Activated T-cell treated with anti-CD3 and anti-CD28 coated beads for 48 hours (primary cell): Measurements from ENCODE around the gene CDNF.
"Not testable (repeated sequence)": the region's sequence is repeated elsewhere in the genome, so short reads cannot be mapped to it uniquely, and the experiment has no call there.

Experiments
- DNase-seq: peaks from one replicate; pipeline ENCODE4 v3.0.0-alpha.2; 2020; ENCODE audit warnings: low read depth

CDNF gene

DNA sequence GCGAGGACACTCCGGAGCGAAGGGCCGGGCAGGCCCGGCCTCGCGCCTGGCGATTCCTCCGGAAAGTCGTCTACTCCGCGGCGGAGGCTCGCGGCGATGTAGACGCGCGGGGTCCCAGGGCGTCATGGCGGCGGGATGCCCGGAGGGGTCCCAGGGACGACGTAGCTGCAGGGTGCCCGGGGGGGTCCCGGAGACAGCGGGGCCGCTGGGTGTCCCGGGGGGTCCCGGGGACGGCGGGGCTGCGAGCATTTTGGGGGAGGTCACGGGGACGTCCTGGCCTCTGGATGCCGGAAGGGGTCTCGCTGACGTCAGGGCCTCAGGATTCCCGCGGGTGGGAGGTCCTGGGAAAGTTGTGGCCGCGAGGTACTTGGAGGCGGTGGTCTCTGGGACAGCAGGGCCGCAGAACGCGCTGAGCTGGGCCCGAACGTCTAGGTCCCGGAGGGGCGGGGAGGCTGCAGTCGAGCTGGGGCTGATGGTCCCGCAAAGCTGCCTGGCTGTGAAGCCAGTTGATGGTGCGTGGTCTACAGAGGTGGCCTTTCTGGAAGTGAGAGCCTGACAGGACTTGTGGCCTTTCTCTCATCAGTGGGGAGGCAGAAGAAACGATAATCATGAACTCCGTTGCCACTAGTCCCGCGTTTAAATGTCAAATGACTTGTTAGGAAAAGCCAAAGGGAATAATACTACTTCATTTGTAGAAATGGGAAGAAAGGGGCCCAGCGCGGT, 906 bp upstream of the CDNF start:
- peak; percentile 8 for DNase-seq

DNA sequence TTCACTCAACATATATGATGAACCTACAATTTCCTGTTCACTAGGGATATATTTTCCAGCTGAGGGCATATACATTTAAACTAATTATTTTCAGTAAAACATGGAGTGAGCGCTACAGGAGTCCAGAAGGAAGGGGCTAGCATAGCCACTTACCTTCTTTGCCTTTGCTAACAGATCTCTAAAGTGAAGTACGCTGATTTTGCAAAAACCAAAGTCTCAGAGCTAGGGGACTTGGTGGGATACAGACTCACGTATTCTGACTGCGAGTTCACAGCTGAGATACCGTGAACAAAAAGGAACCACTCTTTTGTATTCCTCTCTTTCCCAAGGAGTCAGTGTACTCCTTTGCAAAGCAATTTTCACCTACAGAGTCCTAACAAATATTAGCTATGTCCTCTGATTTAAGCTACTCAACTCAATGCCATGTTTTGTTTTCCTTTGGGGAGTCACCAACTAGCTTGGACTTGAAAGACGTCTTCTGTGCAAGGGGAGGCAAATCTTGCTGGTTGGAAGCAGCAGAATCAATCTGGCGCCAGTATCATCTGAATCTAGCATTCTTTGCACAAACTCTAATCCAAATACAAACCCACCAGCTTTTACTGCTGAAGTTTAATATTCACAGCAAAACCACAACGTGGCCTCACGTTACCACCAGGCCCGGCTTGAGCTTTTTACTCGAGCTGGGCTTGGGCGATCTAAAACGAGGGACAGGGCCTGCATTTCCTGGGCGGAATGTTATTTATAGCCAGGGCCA, 657 bp downstream of the CDNF start:
- DNase-seq: no peak

DNA sequence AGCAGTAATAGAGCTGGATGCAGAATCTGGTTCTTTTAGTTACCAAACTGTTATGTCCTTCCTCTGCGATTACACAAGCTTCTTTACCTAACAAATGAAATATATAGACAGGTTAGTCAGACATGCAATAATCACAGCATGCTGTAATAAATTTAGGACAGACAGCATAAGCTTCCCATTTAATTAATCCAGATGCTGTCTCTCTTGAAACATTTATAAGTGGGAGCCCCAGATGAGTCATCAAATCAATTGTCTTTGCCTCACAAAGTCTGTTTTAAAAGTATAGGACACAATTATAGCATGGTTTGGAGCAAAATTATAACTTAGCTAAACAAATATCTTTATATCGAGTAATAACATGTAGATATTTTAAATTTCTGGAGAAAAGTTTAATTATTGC, 1.6 kb downstream of the CDNF start:
- no peak for DNase-seq

DNA sequence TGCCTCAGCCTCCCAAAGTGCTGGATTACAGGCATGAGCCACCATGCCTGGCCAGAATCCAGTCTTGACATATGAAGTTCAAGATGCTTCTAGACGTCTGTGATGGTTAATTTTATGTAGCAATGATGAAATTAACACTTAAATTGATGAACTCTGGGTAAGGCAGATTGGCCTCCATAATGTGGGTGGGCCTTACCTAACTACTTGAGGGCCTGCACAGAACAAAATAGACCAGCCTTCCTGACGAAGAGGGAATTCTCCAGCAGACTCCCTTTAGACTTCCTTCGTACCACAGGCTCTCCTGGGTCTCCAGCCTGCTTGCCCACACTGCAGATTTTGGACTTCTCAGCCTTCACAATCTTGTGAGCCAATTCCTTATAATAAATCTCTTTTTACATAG, 4.7 kb downstream of the CDNF start:
- DNase-seq: no peak

DNA sequence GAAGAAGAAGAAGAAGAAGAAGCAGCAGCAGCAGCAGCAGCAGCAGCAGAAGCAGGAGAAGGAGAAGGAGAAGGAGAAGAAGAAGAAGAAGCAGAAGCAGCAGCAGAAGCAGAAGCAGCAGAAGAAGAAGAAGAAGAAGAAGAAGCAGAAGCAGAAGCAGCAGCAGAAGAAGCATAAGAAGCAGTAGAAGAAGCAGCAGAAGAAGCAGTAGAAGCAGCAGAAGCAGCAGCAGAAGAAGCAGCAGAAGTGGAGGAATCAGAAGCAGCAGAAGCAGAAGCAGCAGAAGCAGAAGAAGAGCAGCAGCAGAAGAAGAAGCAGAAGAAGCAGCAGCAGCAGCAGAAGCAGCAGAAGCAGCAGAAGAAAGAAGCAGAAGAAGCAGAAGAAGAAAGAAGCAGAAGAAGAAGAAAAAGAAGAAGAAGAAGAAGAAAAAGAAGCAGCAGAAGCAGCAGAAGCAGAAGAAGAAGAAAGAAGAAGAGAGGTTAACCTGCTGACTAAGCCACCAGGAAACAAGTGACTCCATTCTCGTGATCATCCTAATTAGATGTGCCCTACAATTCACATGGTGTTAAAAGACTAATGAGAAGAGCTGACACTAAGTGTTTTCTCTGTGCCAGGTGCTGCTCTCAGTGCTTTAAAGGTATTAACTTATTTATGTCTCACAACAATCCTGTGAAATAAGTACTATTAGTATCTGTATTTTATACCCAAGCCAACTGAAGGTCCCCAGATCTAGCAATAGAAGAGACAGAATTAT, 11.6 kb downstream of the CDNF start:
- no peak for DNase-seq

DNA sequence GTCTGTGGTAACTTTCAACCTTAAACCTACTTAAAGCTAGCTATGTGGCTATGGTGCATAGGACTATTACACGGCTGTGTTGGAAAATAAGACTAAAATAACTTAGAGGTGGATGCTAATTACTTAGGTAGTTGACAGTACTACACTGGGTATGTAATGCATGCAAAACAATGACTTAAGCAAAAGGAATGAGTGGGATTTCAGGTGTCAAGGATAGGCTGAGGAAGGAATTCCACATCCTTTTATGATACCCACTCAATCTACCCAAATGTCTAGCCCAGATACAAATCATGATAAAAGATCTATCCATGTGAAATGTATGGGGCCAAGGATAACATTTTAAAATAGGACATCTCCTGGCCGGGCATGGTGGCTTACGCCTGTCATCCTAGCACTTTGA, 13.9 kb downstream of the CDNF start:
- DNase-seq: no peak

DNA sequence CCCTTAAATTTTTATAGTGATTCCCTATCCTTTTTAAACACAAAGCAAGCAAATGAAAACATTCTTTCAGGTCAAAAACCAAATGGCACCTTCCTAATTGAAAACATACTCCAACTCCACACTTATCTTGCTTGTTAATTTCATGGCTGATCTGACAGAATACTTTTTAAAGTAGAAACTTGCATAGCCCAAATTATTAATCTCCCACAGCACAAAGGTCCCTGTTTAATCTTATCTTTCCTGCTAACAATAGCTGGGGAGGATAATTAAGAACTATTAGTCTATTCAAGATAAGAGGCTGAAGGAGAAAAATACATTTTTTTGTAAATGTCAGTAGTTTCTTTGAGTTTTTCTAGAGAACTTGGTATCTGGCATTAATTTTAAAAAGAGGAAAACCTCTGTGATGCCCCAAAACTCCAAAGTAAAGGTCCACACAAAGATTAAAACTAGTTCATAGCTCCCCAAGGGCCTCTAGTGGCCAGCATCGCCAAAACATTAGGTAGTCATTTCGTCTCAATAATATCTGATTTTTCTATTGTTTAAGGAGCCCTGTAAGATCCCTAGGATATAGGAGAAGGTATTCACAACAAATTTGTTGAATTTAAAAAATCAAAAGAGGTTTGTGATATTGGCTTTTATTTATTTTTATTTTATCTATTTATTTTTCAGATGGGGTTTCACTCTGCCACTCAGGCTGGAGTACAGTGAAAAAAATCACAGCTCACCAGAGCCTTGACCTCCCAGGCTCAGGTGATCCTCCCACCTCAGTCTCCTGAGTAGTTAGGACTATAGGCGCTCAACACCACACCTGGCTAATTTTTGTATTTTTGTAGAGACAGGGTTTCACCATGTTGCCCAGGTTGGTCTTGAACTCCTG, 14.7 kb downstream of the CDNF start:
- DNase-seq: peak; percentile 14

DNA sequence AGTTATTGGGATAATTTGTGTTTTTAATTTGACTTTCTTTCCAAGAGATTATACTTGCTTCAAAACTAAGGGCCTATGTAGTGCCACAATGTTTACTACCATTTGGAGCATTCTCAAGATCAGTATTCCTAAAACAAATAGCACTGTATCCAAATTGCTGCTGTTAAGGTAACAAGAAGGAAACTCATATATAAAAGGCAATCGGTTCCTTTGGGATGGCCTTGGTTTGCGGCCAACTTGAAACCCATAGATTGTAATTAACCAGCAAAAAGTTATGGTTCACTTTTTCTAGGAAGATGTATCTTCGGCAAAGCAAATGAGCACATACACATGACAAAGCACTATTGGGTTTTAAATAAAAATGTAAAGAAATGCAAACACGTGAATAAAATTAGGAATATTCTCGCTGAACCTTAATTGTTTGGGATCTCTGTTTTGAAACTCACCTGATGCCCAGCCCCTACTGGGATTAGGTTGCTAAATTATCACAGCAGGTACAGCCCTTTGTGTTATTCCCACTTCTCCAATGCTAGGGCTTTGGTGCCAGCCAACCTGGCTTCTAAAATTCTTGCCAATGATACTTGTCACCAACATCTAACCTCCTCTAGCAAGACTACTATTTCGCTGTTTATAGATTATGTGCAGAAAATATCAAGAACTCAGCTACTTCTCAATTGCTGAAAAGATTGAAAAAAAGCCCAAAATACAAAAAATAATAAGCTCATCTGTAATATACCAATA, 16.0 kb downstream of the CDNF start:
- no peak for DNase-seq

DNA sequence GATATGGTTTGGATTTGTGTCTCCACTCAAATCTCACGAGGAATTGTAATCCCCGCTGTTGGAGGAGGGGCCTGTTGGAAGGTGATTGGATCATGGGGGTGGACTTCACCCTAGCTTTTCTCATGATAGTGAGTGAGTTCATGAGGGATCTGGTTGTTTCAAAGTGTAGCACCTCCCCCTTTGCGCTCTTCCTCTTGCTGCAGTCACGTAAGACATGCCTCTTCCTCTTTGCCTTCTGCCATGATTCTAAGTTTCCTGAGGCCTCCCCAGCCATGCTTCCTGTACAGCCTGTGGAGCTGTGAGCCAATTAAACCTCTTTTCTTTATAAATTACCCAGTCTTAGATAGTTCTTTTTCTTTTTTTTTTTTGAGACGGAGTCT, 17.1 kb downstream of the CDNF start:
- no peak for DNase-seq

DNA sequence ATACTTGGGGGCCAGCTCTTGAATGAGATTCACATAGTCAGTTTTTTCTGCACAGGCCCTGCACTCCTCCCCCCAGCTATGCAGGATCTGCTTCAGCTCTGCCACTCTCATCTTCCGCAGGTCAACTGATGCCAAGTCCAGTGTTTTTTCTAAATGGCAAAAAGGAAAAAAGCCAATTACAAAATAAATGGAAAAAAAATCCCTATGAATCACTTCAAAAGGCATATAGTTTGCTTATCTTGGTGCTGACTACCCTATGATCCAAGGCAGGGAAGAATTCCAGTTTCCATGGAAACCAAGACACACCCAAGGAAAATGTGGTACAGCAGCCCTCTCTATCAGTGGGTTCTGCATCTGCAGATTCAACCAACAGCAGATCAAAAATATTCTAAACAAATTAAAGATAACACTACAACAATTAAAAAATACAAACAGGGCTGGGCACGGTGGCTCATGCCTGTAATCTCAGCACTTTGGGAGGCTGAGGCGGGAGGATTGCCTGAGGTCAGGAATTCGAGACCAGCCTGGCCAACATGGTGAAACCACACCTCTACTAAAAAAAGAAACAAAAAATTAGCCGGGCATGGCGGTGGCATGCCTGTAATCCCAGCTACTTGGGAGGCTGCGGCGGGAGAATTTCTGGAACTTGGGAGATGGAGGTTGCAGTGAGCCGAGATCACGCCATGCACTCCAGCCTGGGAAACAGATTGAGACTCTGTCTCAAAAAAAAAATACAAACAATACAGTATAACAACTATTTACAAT, 17.6 kb downstream of the CDNF start:
- no peak for DNase-seq

DNA sequence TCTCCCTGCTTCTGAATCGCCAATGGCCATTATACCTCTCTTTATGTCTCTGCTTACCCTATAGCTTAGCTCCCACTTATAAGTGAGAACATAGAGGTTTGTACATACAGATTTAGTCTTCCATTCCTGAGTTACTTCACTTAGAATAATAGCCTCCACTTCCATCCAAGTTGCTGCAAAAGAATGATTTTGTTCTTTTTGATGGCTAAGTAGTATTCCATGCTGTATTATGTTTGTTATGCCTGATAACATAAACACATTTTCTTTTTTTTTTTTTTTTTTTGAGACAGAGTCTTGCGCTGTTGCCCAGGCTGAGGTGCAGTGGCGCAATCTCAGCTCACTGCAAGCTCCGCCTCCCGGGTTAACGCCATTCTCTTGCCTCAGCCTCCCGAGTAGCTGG, 21.1 kb downstream of the CDNF start:
- DNase-seq: not testable (repeated sequence)

DNA sequence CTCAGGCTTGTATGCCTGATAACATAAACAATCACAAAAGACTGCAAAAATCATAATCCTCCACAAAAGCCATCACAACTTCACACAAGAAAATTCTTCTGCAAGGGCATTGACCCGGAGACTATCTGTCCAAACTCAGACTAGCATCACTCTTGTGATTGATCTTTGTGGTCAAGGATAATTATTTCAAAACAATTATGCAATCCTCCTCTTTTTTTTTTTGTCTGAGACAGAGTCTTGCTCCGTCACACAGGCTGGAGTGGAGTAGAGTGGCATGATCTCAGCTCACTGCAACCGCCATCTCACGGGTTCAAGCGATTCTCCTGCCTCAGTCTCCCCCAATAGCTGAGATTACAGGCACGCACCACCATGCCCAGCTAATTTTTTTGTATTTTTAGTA, 22.2 kb downstream of the CDNF start:
- no peak for DNase-seq

DNA sequence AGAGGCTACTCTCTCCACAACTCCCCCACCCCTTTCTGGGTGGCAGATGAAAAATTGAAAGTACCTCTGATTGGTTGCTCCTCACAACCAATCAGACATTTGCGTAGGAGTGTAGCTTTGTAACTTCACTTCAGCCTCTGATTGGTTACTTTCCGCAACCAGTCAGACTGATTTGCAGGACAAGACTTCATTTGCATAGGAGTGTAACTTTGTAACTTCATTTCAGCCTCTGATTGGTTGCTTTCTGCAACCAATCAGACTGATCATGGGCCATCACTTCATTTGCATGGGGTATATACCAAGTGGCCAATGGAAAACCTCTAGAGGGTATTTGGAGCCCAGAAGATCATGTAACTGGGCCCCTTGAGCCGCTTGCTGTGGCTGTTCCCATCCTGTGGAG, 25.6 kb downstream of the CDNF start:
- no peak for DNase-seq

DNA sequence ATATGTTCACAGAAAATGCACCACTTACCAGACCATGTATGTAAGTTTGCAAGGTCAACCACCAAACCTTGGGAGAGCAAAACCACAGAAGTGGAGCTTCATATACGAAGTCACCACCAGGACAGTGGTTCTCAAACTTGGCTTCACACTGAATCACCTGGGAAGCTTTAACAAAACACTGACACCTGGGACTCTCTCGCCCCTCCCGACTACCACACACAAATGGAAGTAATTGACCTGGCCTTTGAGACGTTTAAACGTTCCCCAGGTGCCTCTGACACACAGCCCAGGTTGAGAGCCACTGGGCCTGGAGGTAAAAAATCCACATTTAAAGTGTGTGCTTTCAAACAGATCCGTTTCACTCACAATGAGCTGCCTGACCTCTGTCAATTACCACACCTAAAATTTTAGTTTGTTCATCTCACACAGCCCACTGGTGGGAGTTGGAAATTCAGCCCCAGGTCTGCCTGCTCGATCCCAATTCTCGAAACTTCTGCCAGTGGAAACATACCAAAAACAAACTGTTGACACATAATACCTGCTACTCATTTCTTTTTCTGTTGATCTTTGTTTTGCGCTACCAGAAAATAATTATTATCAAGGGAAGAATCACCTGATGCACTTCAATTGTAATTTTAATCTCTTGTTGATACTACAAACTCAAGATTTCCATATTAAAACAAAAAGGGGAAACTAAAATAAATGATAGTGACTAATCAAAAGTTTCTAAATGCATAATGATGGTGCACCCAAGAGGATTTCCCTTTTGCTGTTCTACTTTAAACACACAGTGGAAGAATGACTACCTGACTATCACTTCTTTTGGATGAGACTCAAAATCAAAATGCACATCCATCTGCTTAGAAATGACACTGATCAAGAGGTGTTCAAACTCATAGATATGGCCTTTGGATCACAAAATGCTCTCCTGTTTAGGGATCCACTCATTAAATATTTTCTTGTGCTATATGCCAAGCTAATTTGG, 26.6 kb downstream of the CDNF start:
- DNase-seq: no peak

DNA sequence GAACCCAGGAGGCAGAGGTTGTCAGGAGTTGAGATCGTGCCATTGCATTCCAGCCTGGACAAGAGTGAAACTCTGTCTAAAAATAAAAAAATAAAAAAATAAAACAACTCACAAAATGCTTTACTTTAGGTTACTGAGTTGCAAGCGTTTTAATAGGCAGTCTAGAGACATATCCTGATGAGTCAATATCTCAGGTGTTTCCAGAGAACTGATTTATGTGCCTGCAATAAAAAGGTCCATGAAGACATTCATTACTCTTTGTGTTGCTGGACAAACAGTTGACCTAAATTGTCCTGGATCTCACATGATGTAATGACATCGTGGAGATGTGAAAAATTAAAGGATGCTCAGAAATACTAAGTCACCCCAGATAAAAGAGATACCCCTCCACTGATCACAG, 31.5 kb downstream of the CDNF start:
- no peak for DNase-seq

DNA sequence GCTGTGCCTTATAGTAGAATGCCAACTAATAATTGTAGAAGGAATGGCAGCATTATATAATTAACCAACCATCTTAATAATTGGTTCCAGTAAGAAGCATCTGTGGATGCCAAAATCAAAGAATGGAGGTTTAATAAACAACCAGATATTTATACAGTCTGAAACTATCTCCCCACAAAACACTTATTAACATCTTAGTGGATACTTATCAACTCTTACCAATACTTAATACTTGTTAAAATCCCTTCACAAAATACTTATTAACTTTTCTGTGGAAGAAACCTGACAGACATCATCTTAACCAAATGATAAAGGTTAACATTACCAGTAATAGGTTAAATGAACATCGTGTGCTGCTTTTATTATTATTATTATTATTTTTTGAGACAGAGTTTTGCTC, 34.0 kb downstream of the CDNF start:
- no peak for DNase-seq

DNA sequence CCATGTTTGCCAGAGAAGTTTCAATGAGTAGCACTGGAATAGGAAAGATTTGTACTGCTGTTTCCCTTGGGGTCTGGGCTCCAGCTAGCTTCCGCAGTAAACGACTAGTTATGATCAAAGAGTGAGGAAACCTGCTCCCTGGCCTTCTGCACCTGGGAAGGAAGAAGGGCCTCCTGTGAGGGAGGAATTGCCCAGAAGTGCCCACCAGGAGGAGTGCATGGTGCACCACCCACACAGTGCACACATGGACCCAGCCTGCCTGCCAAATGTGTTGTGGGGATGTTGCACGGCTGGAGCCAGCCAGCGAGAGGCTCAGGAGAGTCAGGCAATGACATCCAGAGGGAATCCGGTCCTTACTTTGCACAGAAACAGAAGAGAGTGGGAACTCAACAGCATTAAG, 36.1 kb downstream of the CDNF start:
- no peak for DNase-seq

DNA sequence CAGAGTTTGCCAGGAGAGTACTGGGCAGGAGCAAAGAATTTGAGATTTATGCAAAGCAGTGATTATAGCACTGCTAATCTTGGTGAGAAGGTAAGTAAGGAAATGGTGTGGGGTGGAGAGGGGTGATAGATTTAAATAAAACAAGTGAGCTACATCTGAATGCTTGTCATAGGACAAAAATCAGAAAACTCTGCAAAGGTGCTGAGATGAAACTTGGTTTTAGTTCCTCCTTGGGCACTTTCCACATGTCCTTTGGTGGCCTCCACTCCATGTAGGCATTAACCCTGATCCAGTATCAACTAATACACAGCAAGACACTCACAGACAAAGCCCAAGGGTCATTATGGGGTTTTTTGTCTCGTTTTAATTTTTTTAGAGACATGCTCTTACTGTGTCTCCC, 37.4 kb downstream of the CDNF start:
- DNase-seq: no peak

DNA sequence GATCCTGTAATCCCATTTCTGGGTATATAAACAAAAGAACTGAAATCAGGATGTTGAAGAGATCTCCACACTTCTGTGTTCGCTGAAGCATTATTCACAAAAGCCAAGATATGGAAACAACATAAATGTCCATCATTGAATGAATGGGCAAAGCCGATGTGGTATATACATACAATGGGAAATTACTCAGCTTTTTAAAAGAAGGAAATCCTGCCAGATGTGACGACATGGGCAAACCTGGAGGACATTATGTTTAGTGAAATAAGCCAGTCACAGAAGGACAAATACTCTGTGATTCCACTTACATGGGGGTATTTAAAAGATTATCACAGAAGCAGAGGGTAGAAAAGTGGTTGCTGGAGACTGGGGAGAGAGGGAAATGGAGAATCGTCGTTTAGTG, 39.2 kb downstream of the CDNF start:
- DNase-seq: no peak
